ENCODE measurements around the gene TRIP10.

Gene TRIP10

DNA sequence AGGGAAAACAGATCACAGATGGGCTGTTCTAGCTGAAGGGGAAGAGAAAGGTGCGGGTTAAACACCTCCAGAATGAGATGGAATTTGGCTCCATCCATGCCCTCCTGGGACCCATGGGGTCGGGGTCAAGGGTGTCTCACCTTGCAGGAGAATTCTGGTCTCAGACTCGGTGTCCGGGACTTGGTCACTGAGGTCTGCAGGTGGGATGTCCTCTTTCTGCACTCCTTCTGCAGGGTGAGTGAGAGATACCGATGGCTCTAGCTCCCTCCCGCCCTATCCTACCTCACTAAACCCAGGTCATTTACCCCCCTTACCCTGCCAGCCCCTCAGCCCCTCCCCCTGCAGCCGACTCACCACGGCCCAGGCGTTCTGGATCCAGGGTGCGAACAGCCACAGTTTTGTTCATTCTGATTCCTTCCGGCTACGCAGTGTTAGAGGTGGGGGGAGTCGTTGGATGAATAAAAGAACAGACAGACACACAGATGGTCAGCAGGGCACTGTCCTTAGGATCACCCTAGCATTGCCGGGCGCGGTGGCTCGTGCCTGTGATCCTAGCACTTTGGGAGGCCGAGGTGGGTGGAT is 43.1 kb upstream of the TRIP10 start:
- TF ChIP-seq CTCF (IDR thresholded peaks at IDR 0.05; ENCODE audit: extremely low read depth, missing control alignments) = no peak
- DNase-seq (ENCODE audit: low spot score) = no peak

GRCh38 chr19:6697291-6697690 is 42.2 kb upstream of the TRIP10 start:
- DNase-seq (ENCODE audit: low spot score) = no peak
- TF ChIP-seq CTCF (IDR thresholded peaks at IDR 0.05; ENCODE audit: extremely low read depth, missing control alignments) = no peak

DNA sequence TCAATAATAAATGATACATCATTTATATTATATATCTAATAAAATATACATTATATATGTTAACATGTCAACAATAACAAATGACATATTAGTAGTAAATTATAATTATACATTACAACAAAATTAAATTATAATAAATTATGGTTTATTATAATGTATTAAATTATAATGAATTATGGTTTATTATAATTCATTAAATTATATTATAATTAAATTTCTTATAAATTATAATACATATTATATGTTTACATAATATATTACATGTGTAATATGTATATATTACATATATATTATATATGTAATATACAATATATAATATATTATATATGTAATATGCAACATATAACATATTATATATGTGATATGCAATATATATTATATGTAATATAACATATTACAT is 39.5 kb upstream of the TRIP10 start:
- TF ChIP-seq CTCF (IDR thresholded peaks at IDR 0.05; ENCODE audit: extremely low read depth, missing control alignments) = no peak
- no peak for DNase-seq (ENCODE audit: low spot score)

- DNase-seq (ENCODE audit: low spot score) = no peak
- TF ChIP-seq CTCF (IDR thresholded peaks at IDR 0.05; ENCODE audit: extremely low read depth, missing control alignments) = no peak
Measured at GRCh38 chr19:6700586-6701316, 38.7 kb upstream of the TRIP10 start.

- DNase-seq (ENCODE audit: low spot score) = no peak
- no peak for TF ChIP-seq CTCF (IDR thresholded peaks at IDR 0.05; ENCODE audit: extremely low read depth, missing control alignments)
Measured at GRCh38 chr19:6705931-6706632, 33.4 kb upstream of the TRIP10 start.

- TF ChIP-seq CTCF (IDR thresholded peaks at IDR 0.05; ENCODE audit: extremely low read depth, missing control alignments) = no peak
- no peak for DNase-seq (ENCODE audit: low spot score)
Measured at GRCh38 chr19:6706633-6706958, 32.9 kb upstream of the TRIP10 start.

DNA sequence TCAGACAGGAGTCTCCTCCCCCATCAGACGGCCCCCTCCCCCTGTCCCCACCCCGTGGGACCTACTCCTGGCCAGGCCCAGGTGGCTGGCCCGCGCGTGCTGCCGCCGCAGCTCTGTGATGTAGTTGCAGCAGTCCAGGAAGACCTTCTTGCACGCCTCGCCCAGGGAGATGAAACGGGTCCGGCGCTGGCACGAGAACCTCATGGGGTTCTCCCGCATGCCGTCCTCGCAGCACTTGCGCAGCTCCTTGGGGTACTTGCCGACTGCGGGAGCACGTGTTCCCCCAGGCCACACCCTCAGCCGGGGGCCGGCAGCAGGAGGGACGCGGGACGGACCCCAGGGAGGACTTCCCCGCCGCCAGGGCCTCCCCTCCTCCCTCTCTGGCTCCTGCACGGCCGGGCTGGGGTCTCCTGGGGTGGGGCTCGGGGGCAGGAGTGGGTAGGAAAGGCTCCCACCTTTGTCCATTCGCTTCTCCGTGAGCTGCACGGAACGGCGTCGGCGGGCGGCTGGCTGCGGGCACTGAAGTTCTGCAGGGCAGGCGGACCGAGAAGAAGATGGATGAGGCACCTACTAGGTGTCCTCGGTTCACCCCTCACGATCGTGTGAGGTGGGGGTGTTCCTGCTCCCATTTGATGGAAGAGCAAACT is 32.3 kb upstream of the TRIP10 start:
- no peak for TF ChIP-seq CTCF (IDR thresholded peaks at IDR 0.05; ENCODE audit: extremely low read depth, missing control alignments)
- DNase-seq (ENCODE audit: low spot score) = no peak

Measured in GM20000 (cell line).